ENCODE data around the gene QSER1. TPM values are rescaled to one million over a fixed set of nuclear protein-coding genes. Genes with fewer than 3 reads are reported as not detected.
"Not testable (repeated sequence)": the region's sequence is repeated elsewhere in the genome, so short reads cannot be mapped to it uniquely, and the experiment has no call there.

The QSER1 gene
- total RNA-seq, 2 donors from 2014 or later = 27.7 to 36.1 TPM

DNA sequence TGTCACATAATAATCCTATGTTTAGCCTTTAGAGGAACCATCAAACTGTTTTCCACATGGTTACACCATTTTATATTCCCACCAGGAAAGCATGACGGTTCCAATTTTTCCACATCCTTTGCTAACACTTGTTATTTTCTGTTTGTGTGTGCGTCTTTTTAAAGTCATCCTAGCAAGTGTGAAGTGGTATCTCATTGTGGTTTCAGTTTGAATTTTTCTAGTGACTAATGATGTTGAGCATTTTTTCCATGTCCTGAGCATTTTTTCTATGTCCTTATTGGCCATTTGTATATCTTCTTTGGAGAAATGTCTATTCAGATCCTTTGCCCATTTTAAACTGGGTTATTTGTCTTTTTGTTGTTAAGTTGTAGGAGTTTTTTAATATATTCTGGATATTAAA lies 69.4 kb downstream of the QSER1 start:
- ATAC-seq (no peak), DNase-seq (no peak)
- Histone ChIP-seq H3K27me3 (no peaks in the 10 kb centered on the region), H3K27ac (no peak overlapping the region), H3K4me1 (no peaks in the 10 kb centered on the region), H3K4me3 (no peak overlapping the region), H3K36me3 (replicated peaks in 1 of 2; ENCODE audit: insufficient read depth in 1 of 2, low read depth in 2 of 2) (peaks cover 0 to 6% of the 10 kb centered on the region in 2 donors), H3K9me3 (no peaks in the 10 kb centered on the region)
- no peak for TF ChIP-seq POLR2A (IDR thresholded peaks at IDR 0.05)
- TF ChIP-seq, protein P1, sequence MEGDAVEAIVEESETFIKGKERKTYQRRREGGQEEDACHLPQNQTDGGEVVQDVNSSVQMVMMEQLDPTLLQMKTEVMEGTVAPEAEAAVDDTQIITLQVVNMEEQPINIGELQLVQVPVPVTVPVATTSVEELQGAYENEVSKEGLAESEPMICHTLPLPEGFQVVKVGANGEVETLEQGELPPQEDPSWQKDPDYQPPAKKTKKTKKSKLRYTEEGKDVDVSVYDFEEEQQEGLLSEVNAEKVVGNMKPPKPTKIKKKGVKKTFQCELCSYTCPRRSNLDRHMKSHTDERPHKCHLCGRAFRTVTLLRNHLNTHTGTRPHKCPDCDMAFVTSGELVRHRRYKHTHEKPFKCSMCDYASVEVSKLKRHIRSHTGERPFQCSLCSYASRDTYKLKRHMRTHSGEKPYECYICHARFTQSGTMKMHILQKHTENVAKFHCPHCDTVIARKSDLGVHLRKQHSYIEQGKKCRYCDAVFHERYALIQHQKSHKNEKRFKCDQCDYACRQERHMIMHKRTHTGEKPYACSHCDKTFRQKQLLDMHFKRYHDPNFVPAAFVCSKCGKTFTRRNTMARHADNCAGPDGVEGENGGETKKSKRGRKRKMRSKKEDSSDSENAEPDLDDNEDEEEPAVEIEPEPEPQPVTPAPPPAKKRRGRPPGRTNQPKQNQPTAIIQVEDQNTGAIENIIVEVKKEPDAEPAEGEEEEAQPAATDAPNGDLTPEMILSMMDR (IDR thresholded peaks at IDR 0.05) = no peak
- 86 to 96% methylated on average over 2 of the region's 2 CpGs for WGBS, 2 donors
- intact Hi-C loops (cut with DNase I) = loop anchor here (5.0 kb wide), 1 partner anchor 105 kb away; no protein-coding TSS in a partner anchor

DNA sequence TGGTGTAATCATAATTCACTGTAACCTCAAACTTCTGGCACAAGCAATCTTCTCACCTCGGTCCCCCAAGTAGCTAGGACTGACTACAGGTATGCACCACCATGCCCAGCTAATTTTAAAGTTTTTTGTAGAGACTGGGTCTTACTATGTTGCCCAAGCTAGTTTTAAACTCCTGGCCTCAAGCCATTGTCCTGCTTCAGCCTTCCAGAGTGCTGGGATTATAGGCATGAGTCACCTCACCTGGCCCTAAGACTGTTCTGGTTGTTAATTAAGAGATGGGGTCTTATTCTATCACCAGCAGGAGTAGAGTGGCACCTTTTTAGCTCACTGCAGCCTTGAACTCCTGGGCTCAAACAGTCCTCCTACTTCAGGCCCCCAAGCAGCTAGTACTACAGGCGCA lies 71.1 kb downstream of the QSER1 start:
- intact Hi-C loops (cut with DNase I) = loop anchor here (5.0 kb wide), 1 partner anchor 104 kb away; no protein-coding TSS in a partner anchor
- 94 to 100% methylated on average over 2 of the region's 2 CpGs for WGBS, 2 donors
- TF ChIP-seq POLR2A (IDR thresholded peaks at IDR 0.05) = no peak
- TF ChIP-seq, protein P1 (IDR thresholded peaks at IDR 0.05) = no peak
- H3K4me3 ChIP-seq = no peak overlapping the region
- no peaks in the 10 kb centered on the region for H3K9me3 ChIP-seq
- no peaks in the 10 kb centered on the region for H3K4me1 ChIP-seq
- DNase-seq (no peak), ATAC-seq (no peak)
- H3K27me3 ChIP-seq = no peaks in the 10 kb centered on the region
- H3K36me3 ChIP-seq (replicated peaks in 1 of 2; ENCODE audit: insufficient read depth in 1 of 2, low read depth in 2 of 2) = no peaks in the 10 kb centered on the region
- no peak overlapping the region for H3K27ac ChIP-seq

DNA sequence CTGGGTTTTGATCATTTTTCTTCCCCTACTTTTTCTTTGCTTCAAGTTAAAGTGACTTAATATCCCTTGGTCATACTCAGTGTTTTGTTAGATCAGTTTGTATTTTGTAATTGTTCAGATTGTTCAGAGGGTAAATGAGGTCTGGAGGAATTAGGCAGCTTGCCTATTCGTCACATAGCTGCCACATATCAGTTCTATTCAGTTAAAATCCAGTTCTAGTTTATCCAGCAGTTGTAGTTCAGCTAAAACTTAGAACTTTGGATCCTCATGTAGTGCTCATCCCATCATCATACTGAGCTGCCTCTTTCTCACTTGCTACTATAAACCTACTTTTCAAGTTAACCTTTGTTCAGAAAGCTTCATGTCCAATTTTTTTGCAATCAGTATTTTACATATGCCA lies 75.9 kb downstream of the QSER1 start:
- no peaks in the 10 kb centered on the region for H3K9me3 ChIP-seq
- no peaks in the 10 kb centered on the region for H3K4me1 ChIP-seq
- intact Hi-C loops (cut with DNase I) = no loop called here
- no peak for TF ChIP-seq POLR2A (IDR thresholded peaks at IDR 0.05)
- TF ChIP-seq, protein P1 (IDR thresholded peaks at IDR 0.05) = no peak
- no peak for ATAC-seq
- no peak overlapping the region for H3K4me3 ChIP-seq
- no peak for DNase-seq
- 59 to 88% methylated on average over 1 of the region's 1 CpG for WGBS, 2 donors
- no peaks in the 10 kb centered on the region for H3K36me3 ChIP-seq (replicated peaks in 1 of 2; ENCODE audit: insufficient read depth in 1 of 2, low read depth in 2 of 2)
- no peaks in the 10 kb centered on the region for H3K27me3 ChIP-seq
- no peak overlapping the region for H3K27ac ChIP-seq

DNA sequence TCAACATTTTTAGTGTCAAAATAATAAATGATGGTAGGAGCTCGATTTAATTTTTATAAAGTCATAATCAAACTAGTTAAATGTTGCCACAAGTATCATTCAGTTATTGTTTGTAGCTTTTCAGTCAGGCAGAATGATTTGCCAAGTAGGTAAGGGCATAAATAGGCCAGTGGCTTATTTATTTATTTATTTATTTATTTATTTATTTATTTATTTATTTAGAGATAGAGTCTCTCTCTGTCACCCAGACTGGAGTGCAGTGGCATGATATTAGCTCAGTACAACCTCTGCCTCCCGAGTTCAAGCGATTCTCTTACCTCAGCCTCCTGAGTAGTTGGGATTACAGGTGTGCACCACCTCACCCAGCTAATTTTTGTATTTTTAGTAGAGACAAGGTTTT lies 79.6 kb downstream of the QSER1 start:
- H3K36me3 ChIP-seq (replicated peaks in 1 of 2; ENCODE audit: insufficient read depth in 1 of 2, low read depth in 2 of 2); H3K4me3 ChIP-seq; ATAC-seq; H3K9me3 ChIP-seq; H3K27ac ChIP-seq; H3K27me3 ChIP-seq; DNase-seq; intact Hi-C loops (cut with DNase I); H3K4me1 ChIP-seq: not testable (repeated sequence)
- 94 to 98% methylated on average over 3 of the region's 3 CpGs for WGBS, 2 donors

DNA sequence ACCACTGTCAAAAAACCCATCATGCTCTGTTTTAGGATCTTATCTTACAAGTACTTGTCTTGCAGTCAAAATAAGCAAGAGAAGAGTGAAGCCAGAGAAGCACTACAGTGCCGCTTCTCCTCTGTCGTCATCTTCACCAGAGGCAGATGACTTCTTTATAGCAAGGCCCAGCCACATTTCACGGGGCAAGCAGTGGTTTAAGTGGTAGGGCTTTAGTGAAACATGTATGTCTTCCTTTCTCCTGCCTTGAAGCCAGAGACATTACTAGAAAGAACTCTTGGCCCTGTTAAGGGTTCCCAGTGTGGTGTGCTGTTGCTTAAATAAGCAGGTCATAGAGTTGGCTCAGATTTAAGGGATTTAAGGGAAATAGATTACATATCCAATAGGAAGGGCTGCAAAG lies 80.2 kb downstream of the QSER1 start:
- Histone ChIP-seq H3K27ac (no peak overlapping the region), H3K36me3 (replicated peaks in 1 of 2; ENCODE audit: insufficient read depth in 1 of 2, low read depth in 2 of 2) (peaks cover 0 to 3% of the 10 kb centered on the region in 2 donors), H3K4me3 (no peak overlapping the region), H3K4me1 (no peaks in the 10 kb centered on the region), H3K27me3 (no peaks in the 10 kb centered on the region), H3K9me3 (no peaks in the 10 kb centered on the region)
- ATAC-seq = no peak
- intact Hi-C loops (cut with DNase I) = no loop called here
- TF ChIP-seq, protein P1 (IDR thresholded peaks at IDR 0.05) = no peak
- no peak for TF ChIP-seq POLR2A (IDR thresholded peaks at IDR 0.05)
- DNase-seq = no peak
- WGBS, 2 donors = 92 to 94% methylated on average over 3 of the region's 3 CpGs

All from body of pancreas (tissue), 4 donors.